HepG2 (cell line): ENCODE data around the gene SIRT5. TPM values are rescaled to one million over a fixed set of nuclear protein-coding genes. Genes with fewer than 3 reads are reported as not detected.

ENCODE experiments used
- ATAC-seq: fragments of 200-7000 bp; cut with Tn5 transposase; 3 replicates; pipeline ENCODE4 v1.9.1; 2020; ENCODE audit warnings: mild to moderate bottlenecking, moderate library complexity
- BruUV-seq: library from RNA; stranded (reverse); fragments of 400-500 nt; replicated peaks from 2 replicates; lab custom pipeline; 2021; lab: Mats Ljungman, UMichigan
- CTCF ChIA-PET: fragments of 300-600 bp; formaldehyde crosslinking; extraction: SDS; loops from one replicate; lab custom pipeline; 2021; ENCODE audit warnings: low total read pairs, inconsistent platforms, low intra/inter-chr PET ratio; lab: Yijun Ruan, JAX
- POLR2A ChIA-PET: fragments of 350-600 bp; sonication (Branson Sonifier 250); formaldehyde crosslinking; loops from one replicate; lab custom pipeline; 2020; ENCODE audit warnings: antibody characterized with exemption, inconsistent platforms; lab: Yijun Ruan, JAX
- DNase-seq: peaks from one replicate; pipeline ENCODE4 v3.0.0-alpha.2; 2015; ENCODE audit warnings: low spot score
- FAIRE-seq: peaks from 3 replicates; lab custom pipeline; 2011; peaks lifted over from hg19 to GRCh38; lab: Jason Lieb, UNC
- H2AFZ ChIP-seq: one replicate; pipeline ENCODE4 v1.6.1; 2011; ENCODE audit warnings: low read length, inconsistent platforms
- H3K27ac ChIP-seq: fragments of 300-600 bp; 3 replicates; pipeline ENCODE4 v1.8.0; 2011; ENCODE audit warnings: mixed run types, mild to moderate bottlenecking, mixed read lengths, low read length, inconsistent platforms; ENCODE audit not compliant: insufficient read depth; ENCODE audit errors: extremely low read length
- H3K27me3 ChIP-seq, 2 experiments: fragments of 200-600 bp in 1 of 2; 2 replicates in 1 of 2; 3 replicates in 1 of 2; pipeline versions ENCODE4 v1.6.0 to v1.8.0; 2011; ENCODE audit warnings: low read length in 2 of 2, mild to moderate bottlenecking in 2 of 2, moderate library complexity in 2 of 2, inconsistent platforms in 1 of 2; ENCODE audit not compliant: insufficient read depth in 2 of 2, control insufficient read depth in 1 of 2
- H3K36me3 ChIP-seq, 2 experiments: fragments of 200-600 bp in 1 of 2; replicated peaks in 1 of 2; 2 replicates in 1 of 2; 3 replicates in 1 of 2; pipeline versions ENCODE4 v1.5.1 to v1.8.0; 2011; ENCODE audit warnings: low read length in 2 of 2, inconsistent platforms in 1 of 2; ENCODE audit not compliant: insufficient read depth in 2 of 2, control insufficient read depth in 1 of 2
- H3K4me1 ChIP-seq: 2 replicates; pipeline ENCODE4 v1.5.1; 2012; ENCODE audit warnings: low read length, inconsistent platforms; ENCODE audit not compliant: insufficient read depth
- H3K4me2 ChIP-seq: 2 replicates; pipeline ENCODE4 v1.6.0; 2011; ENCODE audit warnings: low read depth, low read length, inconsistent platforms
- H3K4me3 ChIP-seq, 3 experiments: fragments of 200-600 bp in 1 of 3; sonication (generic), shearing (Covaris generic) in 1 of 3; replicated peaks in 1 of 3; 2 replicates each; pipeline ENCODE4 v1.5.1; 2011 to 2016; ENCODE audit warnings: low read length in 3 of 3, inconsistent platforms in 2 of 3, low read depth in 2 of 3, mild to moderate bottlenecking in 2 of 3, control low read depth in 1 of 3, mixed read lengths in 1 of 3; ENCODE audit not compliant: insufficient read depth in 1 of 3
- H3K79me2 ChIP-seq: one replicate; pipeline ENCODE4 v1.6.1; 2011; ENCODE audit warnings: low read length, inconsistent platforms; ENCODE audit not compliant: insufficient read depth
- H3K9ac ChIP-seq: 2 replicates; pipeline ENCODE4 v1.6.0; 2011; ENCODE audit warnings: mild to moderate bottlenecking, low read depth, low read length, inconsistent platforms; ENCODE audit not compliant: insufficient read depth
- H3K9me3 ChIP-seq: 2 replicates; pipeline ENCODE4 v1.5.1; 2012; ENCODE audit warnings: mild to moderate bottlenecking, low read length
- H4K20me1 ChIP-seq: 2 replicates; pipeline ENCODE4 v1.6.0; 2011; ENCODE audit warnings: inconsistent platforms, mild to moderate bottlenecking, low read length, moderate library complexity; ENCODE audit not compliant: insufficient read depth
- CREB1 ChIP-seq, 2 experiments: fragments of 450-650 bp in 1 of 2; IDR thresholded peaks; 2 replicates each; pipeline ENCODE4 v1.6.1; 2016 to 2017; ENCODE audit warnings: control low read depth in 1 of 2, mild to moderate bottlenecking in 1 of 2, missing compliant biosample characterization in 1 of 2, missing genetic modification characterization in 1 of 2
- NFYC ChIP-seq: IDR thresholded peaks from 2 replicates; pipeline ENCODE4 v1.6.1; 2016; ENCODE audit warnings: missing genetic modification reagents, missing compliant biosample characterization
- RAD51 ChIP-seq: fragments of 450-650 bp; IDR thresholded peaks from 2 replicates; pipeline ENCODE4 v1.6.1; 2016; ENCODE audit warnings: borderline replicate concordance
- USF2 ChIP-seq, 2 experiments: sonication (generic) in 1 of 2; formaldehyde crosslinking in 1 of 2; IDR thresholded peaks; 2 replicates each; pipeline versions ENCODE4 v1.5.1 to v1.6.1; 2011 to 2020; ENCODE audit warnings: borderline replicate concordance in 1 of 2, low read depth in 1 of 2, low read length in 1 of 2, mild to moderate bottlenecking in 1 of 2, missing genetic modification reagents in 1 of 2, moderate library complexity in 1 of 2
- ZNF136 ChIP-seq: sonication (generic); formaldehyde crosslinking; IDR thresholded peaks from 2 replicates; pipeline ENCODE4 v1.8.1; 2022; ENCODE audit warnings: low read depth, mild to moderate bottlenecking, moderate library complexity, missing genetic modification reagents
- ZNF160 ChIP-seq: sonication (generic); formaldehyde crosslinking; IDR thresholded peaks from 2 replicates; pipeline ENCODE4 v1.8.0; 2022; ENCODE audit warnings: mild to moderate bottlenecking, inconsistent platforms, missing genetic modification reagents
- ZNF629 ChIP-seq: sonication (generic); formaldehyde crosslinking; conservative IDR thresholded peaks from 2 replicates; pipeline ENCODE4 v1.5.0; 2020; ENCODE audit warnings: missing genetic modification reagents
- ZNF720 ChIP-seq: sonication (generic); formaldehyde crosslinking; IDR thresholded peaks from 2 replicates; pipeline ENCODE4 v1.4.0; 2020; ENCODE audit warnings: missing genetic modification reagents
- ZNF776 ChIP-seq: sonication (generic); formaldehyde crosslinking; IDR thresholded peaks from 2 replicates; pipeline ENCODE4 v1.4.0; 2020; ENCODE audit warnings: mild to moderate bottlenecking, missing genetic modification reagents
- WGBS: methylation state at CpG from one replicate; pipeline ENCODE4 v1.1.6; 2017; ENCODE audit warnings: low lambda C conversion rate; 5-methylcytosine and 5-hydroxymethylcytosine counted together
- in situ Hi-C: cut with HindIII; loops from 2 replicates; pipeline ENCODE4 v1.10.0; 2017; ENCODE audit warnings: low pct_unique_long_range_greater_than_20kb; ENCODE audit not compliant: extremely low pct_ligation_motif_present
- intact Hi-C: fragments of 100-400 bp; cut with micrococcal nuclease; formaldehyde crosslinking; loops from one replicate; pipeline ENCODE4 v1.10.0; 2022; ENCODE audit not compliant: unreplicated experiment
- polyA plus RNA-seq, 8 experiments: library from polyadenylated mRNA; depleted of rRNA in 3 of 8; stranded (reverse) in 7 of 8; unstranded in 1 of 8; fragments of >200 nt; fragmentation: Illumina TruSeq in 4 of 8; extraction: Trizol in 4 of 8; gene quantifications; 2 replicates each; pipeline versions ENCODE4 v1.2.1 to v1.2.3, GENCODE V29; 2011 to 2016; ENCODE audit warnings: low read depth in 4 of 8, missing spikeins in 1 of 8, mixed read lengths in 1 of 8; ENCODE audit not compliant: insufficient read depth in 1 of 8
- total RNA-seq, 5 experiments: library from RNA; depleted of rRNA; stranded (reverse); fragments of >200 nt; fragmentation: Illumina TruSeq; extraction: Trizol; gene quantifications; 2 replicates each; pipeline ENCODE4 v1.2.3, GENCODE V29; 2016; ENCODE audit warnings: low read depth in 1 of 5
- TF ChIP-seq, protein P1 (sequence below): sonication (generic); formaldehyde crosslinking; IDR thresholded peaks from 2 replicates; pipeline ENCODE4 v1.4.0; 2020; ENCODE audit warnings: mild to moderate bottlenecking, missing genetic modification reagents
- TF ChIP-seq, protein P2 (sequence below): sonication (generic); formaldehyde crosslinking; IDR thresholded peaks from 2 replicates; pipeline ENCODE4 v1.5.0; 2020; ENCODE audit warnings: missing genetic modification reagents, mild to moderate bottlenecking, borderline replicate concordance

The SIRT5 gene
- total and polyA plus RNA-seq, 2 of the 13 experiments (the other 11 are each of a cell fraction or from before 2014, with no cell fraction given): 14.1 to 16.6 TPM

DNA sequence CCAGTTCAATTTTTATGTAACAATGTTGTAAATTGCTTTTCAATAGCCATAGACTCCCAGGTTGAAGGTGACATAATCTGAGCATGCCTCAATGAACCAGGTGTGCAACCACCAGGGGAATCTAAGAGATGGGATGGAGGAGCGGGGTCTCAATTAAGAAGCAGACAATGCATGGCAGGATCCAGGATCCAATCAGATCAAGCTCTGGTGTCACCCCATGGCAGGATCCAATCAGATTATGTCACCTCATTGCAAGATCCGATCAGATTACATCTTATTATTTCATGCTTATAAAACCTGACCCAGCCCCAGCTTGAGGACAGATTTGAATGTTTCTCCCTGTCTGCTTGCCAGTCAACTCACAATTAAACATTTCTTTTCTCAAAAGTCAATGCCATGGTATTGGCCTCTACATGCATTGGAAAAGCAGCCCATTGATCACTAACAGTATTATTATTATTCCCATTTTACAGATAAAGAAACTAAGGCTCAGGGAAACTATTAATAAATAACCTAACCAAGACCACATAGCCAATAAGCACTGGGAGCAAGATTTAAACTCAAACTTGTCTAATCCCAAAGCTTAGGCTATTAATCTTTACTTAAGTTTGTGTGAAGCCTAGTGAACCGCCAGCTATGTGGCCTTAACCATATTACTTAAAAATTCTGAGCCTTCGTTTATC, 14.3 kb upstream of the SIRT5 start:
- no peaks in the 10 kb centered on the region for H3K79me2 ChIP-seq
- WGBS: 93% methylated on average over 4 of the region's 4 CpGs
- H3K27me3 ChIP-seq: no peaks in the 10 kb centered on the region; a peak in 1 of 5 replicates
- FAIRE-seq: no peak
- in situ Hi-C loops (no loop called here), intact Hi-C loops (no loop called here)
- no peaks in the 10 kb centered on the region for H4K20me1 ChIP-seq
- ChIA-PET POLR2A (interaction anchor here (1.4 kb wide), 1 partner anchor 16 kb away, joined by 3 read pairs; no protein-coding TSS in a partner anchor), CTCF (no interaction called here)
- BruUV-seq: no TSS peak
- H3K4me2 ChIP-seq: no peak overlapping the region
- no peak overlapping the region for H2AFZ ChIP-seq
- H3K4me1 ChIP-seq: peaks cover 51% of the 10 kb centered on the region
- no peaks in the 10 kb centered on the region for H3K9me3 ChIP-seq
- no peak overlapping the region for H3K4me3 ChIP-seq
- no peak for ATAC-seq
- no peak overlapping the region for H3K27ac ChIP-seq
- DNase-seq: no peak
- H3K9ac ChIP-seq: no peak overlapping the region
- H3K36me3 ChIP-seq: no peaks in the 10 kb centered on the region
- TF ChIP-seq ZNF136 (CRISPR knock-in tag) (no peak), ZNF629 (CRISPR knock-in tag) (peak; percentile 82)

GRCh38 chr6:13560651-13561044, 13.8 kb upstream of the SIRT5 start:
- POLR2A ChIA-PET: no interaction called here
- intact Hi-C loops (no loop called here), in situ Hi-C loops (no loop called here)
- CTCF ChIA-PET: no interaction called here
- no peak for DNase-seq
- TF ChIP-seq, protein P1, sequence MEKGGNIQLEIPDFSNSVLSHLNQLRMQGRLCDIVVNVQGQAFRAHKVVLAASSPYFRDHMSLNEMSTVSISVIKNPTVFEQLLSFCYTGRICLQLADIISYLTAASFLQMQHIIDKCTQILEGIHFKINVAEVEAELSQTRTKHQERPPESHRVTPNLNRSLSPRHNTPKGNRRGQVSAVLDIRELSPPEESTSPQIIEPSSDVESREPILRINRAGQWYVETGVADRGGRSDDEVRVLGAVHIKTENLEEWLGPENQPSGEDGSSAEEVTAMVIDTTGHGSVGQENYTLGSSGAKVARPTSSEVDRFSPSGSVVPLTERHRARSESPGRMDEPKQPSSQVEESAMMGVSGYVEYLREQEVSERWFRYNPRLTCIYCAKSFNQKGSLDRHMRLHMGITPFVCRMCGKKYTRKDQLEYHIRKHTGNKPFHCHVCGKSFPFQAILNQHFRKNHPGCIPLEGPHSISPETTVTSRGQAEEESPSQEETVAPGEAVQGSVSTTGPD (CRISPR knock-in tag): no peak
- TF ChIP-seq CREB1 (IDR thresholded peaks at IDR 0.05) (no peak), CREB1 (CRISPR knock-in tag; IDR thresholded peaks at IDR 0.05) (0 out of 2 replicates have a peak, but pooled peaks have one; percentile 22), RAD51 (0 out of 2 replicates have a peak, but pooled peaks have one; percentile 28), USF2 (IDR thresholded peaks at IDR 0.05; ENCODE audit: low read depth, low read length) (peak; percentile 48; the same call in 1 of the 2 replicates), USF2 (CRISPR knock-in tag; IDR thresholded peaks at IDR 0.05; ENCODE audit: borderline replicate concordance) (no peak; the same call in 1 of the 2 replicates), ZNF776 (CRISPR knock-in tag) (no peak), ZNF720 (no peak), ZNF160 (no peak), NFYC (CRISPR knock-in tag) (peak; percentile 43; the same call in 1 of the 2 replicates)
- TF ChIP-seq, protein P2, sequence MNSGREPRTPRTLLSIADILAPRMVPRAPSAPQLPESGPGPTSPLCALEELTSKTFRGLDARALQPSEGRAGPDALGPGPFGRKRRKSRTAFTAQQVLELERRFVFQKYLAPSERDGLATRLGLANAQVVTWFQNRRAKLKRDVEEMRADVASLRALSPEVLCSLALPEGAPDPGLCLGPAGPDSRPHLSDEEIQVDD (CRISPR knock-in tag): no peak
- Histone ChIP-seq H3K79me2 (no peaks in the 10 kb centered on the region), H3K9me3 (no peaks in the 10 kb centered on the region), H3K4me3 (no peak overlapping the region), H4K20me1 (no peaks in the 10 kb centered on the region), H3K27ac (no peak overlapping the region), H3K36me3 (no peaks in the 10 kb centered on the region), H3K4me1 (peaks cover 45% of the 10 kb centered on the region), H3K27me3 (no peaks in the 10 kb centered on the region; a peak in 1 of 5 replicates), H3K9ac (no peak overlapping the region), H3K4me2 (no peak overlapping the region), H2AFZ (no peak overlapping the region)
- WGBS: 91% methylated on average over 2 of the region's 2 CpGs
- no peak for ATAC-seq
- no peak for FAIRE-seq
- BruUV-seq: no TSS peak
